H1 (cell line): ENCODE measurements around the gene OSBPL3. TPM values are rescaled to one million over a fixed set of nuclear protein-coding genes. Genes with fewer than 3 reads are reported as not detected.

Source experiments
- CTCF ChIA-PET: fragments of 300-600 bp; sonication (Branson Sonifier 250); formaldehyde crosslinking; loops from one replicate; lab custom pipeline; 2021; ENCODE audit not compliant: partially characterized antibody; lab: Charles Lee
- POLR2A ChIA-PET: fragments of 300-600 bp; sonication (Branson Sonifier 250); formaldehyde crosslinking; loops from one replicate; lab custom pipeline; 2021; ENCODE audit warnings: inconsistent platforms; ENCODE audit not compliant: partially characterized antibody; lab: Charles Lee
- DNase-seq, 2 experiments: peaks; one replicate each; pipeline versions ENCODE4 v3.0.0 to v3.0.0-alpha.2; 2010 to 2022; ENCODE audit warnings: low spot score in 2 of 2, low read depth in 1 of 2, mixed read lengths in 1 of 2
- FAIRE-seq: peaks from 2 replicates; lab custom pipeline; 2011; peaks lifted over from hg19 to GRCh38; lab: Jason Lieb, UNC
- H2AFZ ChIP-seq: 2 replicates; pipeline ENCODE4 v1.8.1; 2012; ENCODE audit warnings: low read length, inconsistent platforms
- H2AK5ac ChIP-seq: 2 replicates; pipeline ENCODE4 v1.6.1; 2013; ENCODE audit warnings: low read depth, low read length
- H2BK120ac ChIP-seq: replicated peaks from 2 replicates; pipeline ENCODE3; 2013; ENCODE audit warnings: low read depth, low read length, inconsistent platforms
- H2BK12ac ChIP-seq: 2 replicates; pipeline ENCODE4 v1.6.1; 2013; ENCODE audit warnings: low read depth, low read length
- H2BK15ac ChIP-seq: 2 replicates; pipeline ENCODE4 v1.6.1; 2013; ENCODE audit warnings: low read length
- H2BK20ac ChIP-seq: 2 replicates; pipeline ENCODE4 v1.6.1; 2013; ENCODE audit warnings: low read length
- H2BK5ac ChIP-seq: 2 replicates; pipeline ENCODE4 v1.6.1; 2013; ENCODE audit warnings: low read depth, low read length
- H3K14ac ChIP-seq: 2 replicates; pipeline ENCODE4 v1.6.1; 2013; ENCODE audit warnings: inconsistent platforms; ENCODE audit not compliant: insufficient read length
- H3K18ac ChIP-seq: 2 replicates; pipeline ENCODE4 v1.6.1; 2013; ENCODE audit warnings: low read length; ENCODE audit errors: extremely low read depth
- H3K23ac ChIP-seq: 2 replicates; pipeline ENCODE4 v1.6.1; 2013; ENCODE audit warnings: inconsistent platforms; ENCODE audit not compliant: insufficient read length
- H3K23me2 ChIP-seq: 2 replicates; pipeline ENCODE4 v1.6.1; 2013; ENCODE audit warnings: low read depth, low read length
- H3K27ac ChIP-seq: 2 replicates; pipeline ENCODE4 v1.6.1; 2011; ENCODE audit warnings: low read depth, low read length, inconsistent platforms
- H3K27me3 ChIP-seq, 4 experiments: replicated peaks in 1 of 4; 1 replicate in 1 of 4; 2 replicates in 3 of 4; pipeline versions ENCODE4 v1.6.1 to v1.8.1; 2011 to 2013; ENCODE audit warnings: low read length in 3 of 4, mild to moderate bottlenecking in 3 of 4, inconsistent platforms in 2 of 4, mixed read lengths in 2 of 4, moderate library complexity in 1 of 4; ENCODE audit not compliant: control insufficient read depth in 3 of 4, insufficient read depth in 3 of 4; ENCODE audit errors: extremely low read depth in 1 of 4
- H3K36me3 ChIP-seq, 4 experiments: 2 replicates each; pipeline versions ENCODE4 v1.6.1 to v1.8.1; 2011 to 2013; ENCODE audit warnings: mild to moderate bottlenecking in 4 of 4, low read length in 3 of 4, moderate library complexity in 2 of 4, control low read depth in 1 of 4, inconsistent platforms in 1 of 4; ENCODE audit not compliant: insufficient read depth in 4 of 4, control insufficient read depth in 2 of 4
- H3K4ac ChIP-seq: replicated peaks from 2 replicates; pipeline ENCODE3; 2013; ENCODE audit warnings: low read length, low read depth, mixed read lengths, inconsistent platforms; ENCODE audit not compliant: insufficient read length
- H3K4me1 ChIP-seq, 4 experiments: replicated peaks in 1 of 4; 1 replicate in 1 of 4; 2 replicates in 3 of 4; pipeline versions ENCODE4 v1.6.1 to v1.8.1; 2011 to 2013; ENCODE audit warnings: low read length in 3 of 4, inconsistent platforms in 2 of 4, mixed read lengths in 1 of 4; ENCODE audit not compliant: insufficient read depth in 4 of 4, control insufficient read depth in 3 of 4
- H3K4me2 ChIP-seq, 2 experiments: 2 replicates each; pipeline versions ENCODE4 v1.6.1 to v1.8.1; 2011 to 2013; ENCODE audit warnings: low read depth in 2 of 2, low read length in 2 of 2, control low read depth in 1 of 2, inconsistent platforms in 1 of 2, mild to moderate bottlenecking in 1 of 2; ENCODE audit not compliant: insufficient read depth in 1 of 2
- H3K4me3 ChIP-seq, 4 experiments: fragments of 200-600, 300-600 bp in 1 of 4; sonication (generic), shearing (Covaris generic), sonication (Bioruptor Twin) in 1 of 4; 2 replicates each; pipeline versions ENCODE4 v1.5.1 to v1.8.1; 2011 to 2016; ENCODE audit warnings: low read length in 4 of 4, low read depth in 3 of 4, control low read depth in 2 of 4, inconsistent platforms in 2 of 4, mild to moderate bottlenecking in 2 of 4, mixed read lengths in 1 of 4, moderate library complexity in 1 of 4; ENCODE audit not compliant: insufficient read depth in 2 of 4; ENCODE audit errors: extremely low read depth in 1 of 4
- H3K56ac ChIP-seq: replicated peaks from 2 replicates; pipeline ENCODE3; 2013; ENCODE audit warnings: low read depth, mild to moderate bottlenecking, mixed read lengths, low read length, inconsistent platforms; ENCODE audit not compliant: insufficient read length
- H3K79me1 ChIP-seq: 2 replicates; pipeline ENCODE4 v1.6.1; 2013; ENCODE audit warnings: low read depth, low read length, control low read depth
- H3K79me2 ChIP-seq, 2 experiments: 2 replicates each; pipeline versions ENCODE4 v1.6.1 to v1.8.1; 2012 to 2013; ENCODE audit warnings: low read length in 2 of 2, mild to moderate bottlenecking in 2 of 2, inconsistent platforms in 1 of 2; ENCODE audit not compliant: insufficient read depth in 2 of 2, control insufficient read depth in 1 of 2
- H3K9ac ChIP-seq, 4 experiments: replicated peaks in 1 of 4; 1 replicate in 1 of 4; 2 replicates in 3 of 4; pipeline versions ENCODE4 v1.6.1 to v1.8.1; 2011 to 2013; ENCODE audit warnings: low read depth in 3 of 4, low read length in 3 of 4, control low read depth in 2 of 4, mild to moderate bottlenecking in 2 of 4, moderate library complexity in 2 of 4, inconsistent platforms in 1 of 4; ENCODE audit errors: extremely low read depth in 1 of 4
- H3K9me3 ChIP-seq, 2 experiments: 2 replicates each; pipeline versions ENCODE4 v1.6.1 to v1.8.1; 2012 to 2013; ENCODE audit warnings: mild to moderate bottlenecking in 2 of 2, moderate library complexity in 2 of 2, control low read depth in 1 of 2, inconsistent platforms in 1 of 2, low read depth in 1 of 2, low read length in 1 of 2, mixed read lengths in 1 of 2; ENCODE audit not compliant: insufficient read depth in 2 of 2
- H4K20me1 ChIP-seq, 2 experiments: replicated peaks in 1 of 2; 2 replicates each; pipeline versions ENCODE3 to v1.8.1; 2011 to 2013; ENCODE audit warnings: inconsistent platforms in 2 of 2, low read length in 2 of 2, mild to moderate bottlenecking in 1 of 2; ENCODE audit not compliant: insufficient read depth in 2 of 2, control insufficient read depth in 1 of 2
- H4K5ac ChIP-seq: 2 replicates; pipeline ENCODE4 v1.6.1; 2013; ENCODE audit warnings: low read length, low read depth, mixed read lengths, inconsistent platforms; ENCODE audit not compliant: insufficient read length
- H4K8ac ChIP-seq: 2 replicates; pipeline ENCODE4 v1.8.0; 2013; ENCODE audit warnings: mild to moderate bottlenecking, moderate library complexity, low read length, inconsistent platforms; ENCODE audit not compliant: insufficient read depth; ENCODE audit errors: extremely low read depth
- H4K91ac ChIP-seq: replicated peaks from 2 replicates; pipeline ENCODE3; 2013; ENCODE audit warnings: low read length, mixed read lengths, inconsistent platforms; ENCODE audit not compliant: insufficient read length
- RBBP5 ChIP-seq: IDR thresholded peaks from 2 replicates; pipeline ENCODE4 v1.7.1; 2012; ENCODE audit warnings: low read depth, mild to moderate bottlenecking, inconsistent platforms, low read length, moderate library complexity, borderline replicate concordance
- SIRT6 ChIP-seq: IDR thresholded peaks from one replicate; pipeline ENCODE4 v1.7.1; 2012; ENCODE audit warnings: low read length, inconsistent platforms
- WGBS, 2 experiments: shearing (Covaris generic) in 1 of 2; methylation state at CpG; one replicate each; pipeline versions ENCODE4 v1.1.6 to v1.1.7; 2013 to 2015; ENCODE audit warnings: low lambda C conversion rate in 2 of 2, mixed read lengths in 2 of 2, inconsistent platforms in 1 of 2, low coverage in 1 of 2, missing lambda C conversion rate in 1 of 2; ENCODE audit not compliant: insufficient replicate concordance in 2 of 2, insufficient coverage in 1 of 2, insufficient read length in 1 of 2; ENCODE audit errors: extremely low coverage in 1 of 2, missing lambda C conversion rate in 1 of 2; 5-methylcytosine and 5-hydroxymethylcytosine counted together
- polyA plus RNA-seq, 7 experiments: library from polyadenylated mRNA; depleted of rRNA in 3 of 7; stranded (reverse) in 5 of 7; unstranded in 2 of 7; fragments of >200 nt in 5 of 7; fragments of 200-250 nt in 2 of 7; gene quantifications; 1 replicate in 5 of 7; 2 replicates in 1 of 7; 4 replicates in 1 of 7; pipeline versions ENCODE4 v1.2.1 to v1.2.3, GENCODE V29; 2011 to 2013; ENCODE audit warnings: missing spikeins in 2 of 7, mixed read lengths in 2 of 7
- total RNA-seq: library from RNA; stranded (reverse); fragmentation: NEBNext Ultra II Directional; extraction: Animal tissue kit (Norgen Biotek cat#: 25700); gene quantifications from 2 replicates; pipeline ENCODE4 v1.2.1, GENCODE V29; 2021

OSBPL3 gene
- total and polyA plus RNA-seq, 2 of the 8 experiments (the other 6 are each of a cell fraction or from before 2014, with no cell fraction given): 2.8 to 13.9 TPM

DNA sequence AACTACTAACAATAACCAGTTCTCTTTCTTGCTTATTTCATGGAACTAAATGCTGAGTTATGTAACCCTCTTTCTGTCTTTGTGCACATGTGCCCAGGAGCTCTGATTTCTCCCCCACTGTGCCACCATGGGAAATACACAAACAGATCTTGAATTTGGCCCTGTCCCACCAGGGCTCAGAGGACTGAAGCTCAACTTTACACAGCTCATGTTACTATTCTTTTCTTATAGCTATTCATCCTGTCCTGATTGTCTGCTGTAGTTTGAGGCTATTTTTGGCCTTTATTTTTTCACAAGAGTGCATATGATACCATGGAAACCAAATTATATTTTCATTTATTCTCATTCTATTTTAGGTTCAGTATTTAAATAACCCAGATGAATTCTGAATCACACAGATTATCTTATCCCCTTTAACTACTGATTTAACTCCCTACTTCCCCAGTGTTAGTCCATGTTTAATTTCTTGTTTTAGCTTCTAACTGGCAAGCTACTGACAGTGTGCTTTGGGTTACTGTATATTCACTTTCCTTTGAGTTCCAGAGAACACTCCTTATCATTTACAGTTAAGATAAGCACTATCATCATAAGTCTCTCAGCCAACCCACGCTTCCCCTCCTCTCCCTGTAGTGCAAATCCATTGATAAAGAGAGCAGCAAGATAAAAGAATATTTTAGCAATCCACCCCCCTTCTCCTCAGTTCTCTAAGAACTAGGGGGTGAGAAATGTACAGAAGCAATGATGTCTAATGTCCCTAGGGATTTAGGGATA, 150.9 kb downstream of the OSBPL3 start:
- no peak overlapping the region for H3K56ac ChIP-seq
- H2BK15ac ChIP-seq: no peak overlapping the region
- no peak overlapping the region for H3K4ac ChIP-seq
- H3K9me3 ChIP-seq: no peaks in the 10 kb centered on the region
- H3K27me3 ChIP-seq: no peaks in the 10 kb centered on the region
- FAIRE-seq (no peak), DNase-seq (no peak)
- H3K18ac ChIP-seq: no peak overlapping the region
- ChIA-PET CTCF (interaction anchor here (0.8 to 4.8 kb wide), 6 partner anchors 9 to 269 kb away, joined by 3 to 22 read pairs (median 4); no protein-coding TSS in a partner anchor), POLR2A (no interaction called here)
- H3K79me1 ChIP-seq: no peaks in the 10 kb centered on the region
- H3K23ac ChIP-seq: no peak overlapping the region
- WGBS, 2 experiments: 81% methylated on average over 1 of the region's 1 CpG; no CpG with 5 or more reads in 1 of the 2 experiments
- no peak overlapping the region for H3K4me2 ChIP-seq
- no peaks in the 10 kb centered on the region for H3K79me2 ChIP-seq
- H3K4me3 ChIP-seq: no peak overlapping the region
- no peak overlapping the region for H3K27ac ChIP-seq
- no peak overlapping the region for H3K9ac ChIP-seq
- no peak overlapping the region for H4K5ac ChIP-seq
- H2BK120ac ChIP-seq: no peak overlapping the region
- H3K14ac ChIP-seq: no peak overlapping the region
- H4K8ac ChIP-seq: no peak overlapping the region
- no peak overlapping the region for H2BK20ac ChIP-seq
- H4K20me1 ChIP-seq: no peaks in the 10 kb centered on the region
- no peak overlapping the region for H4K91ac ChIP-seq
- no peak overlapping the region for H2BK5ac ChIP-seq
- H2BK12ac ChIP-seq: no peak overlapping the region
- no peak overlapping the region for H2AK5ac ChIP-seq
- H3K4me1 ChIP-seq: peaks cover 0 to 5% (median 0%) of the 10 kb centered on the region in 4 experiments; a peak in 1 of 7 replicates
- no peaks in the 10 kb centered on the region for H3K23me2 ChIP-seq
- H2AFZ ChIP-seq: no peak overlapping the region
- H3K36me3 ChIP-seq: no peaks in the 10 kb centered on the region
- no peak for TF ChIP-seq RBBP5
- TF ChIP-seq SIRT6: no peak
